ENCODE measurements around the gene CSTB.

Gene CSTB

DNA sequence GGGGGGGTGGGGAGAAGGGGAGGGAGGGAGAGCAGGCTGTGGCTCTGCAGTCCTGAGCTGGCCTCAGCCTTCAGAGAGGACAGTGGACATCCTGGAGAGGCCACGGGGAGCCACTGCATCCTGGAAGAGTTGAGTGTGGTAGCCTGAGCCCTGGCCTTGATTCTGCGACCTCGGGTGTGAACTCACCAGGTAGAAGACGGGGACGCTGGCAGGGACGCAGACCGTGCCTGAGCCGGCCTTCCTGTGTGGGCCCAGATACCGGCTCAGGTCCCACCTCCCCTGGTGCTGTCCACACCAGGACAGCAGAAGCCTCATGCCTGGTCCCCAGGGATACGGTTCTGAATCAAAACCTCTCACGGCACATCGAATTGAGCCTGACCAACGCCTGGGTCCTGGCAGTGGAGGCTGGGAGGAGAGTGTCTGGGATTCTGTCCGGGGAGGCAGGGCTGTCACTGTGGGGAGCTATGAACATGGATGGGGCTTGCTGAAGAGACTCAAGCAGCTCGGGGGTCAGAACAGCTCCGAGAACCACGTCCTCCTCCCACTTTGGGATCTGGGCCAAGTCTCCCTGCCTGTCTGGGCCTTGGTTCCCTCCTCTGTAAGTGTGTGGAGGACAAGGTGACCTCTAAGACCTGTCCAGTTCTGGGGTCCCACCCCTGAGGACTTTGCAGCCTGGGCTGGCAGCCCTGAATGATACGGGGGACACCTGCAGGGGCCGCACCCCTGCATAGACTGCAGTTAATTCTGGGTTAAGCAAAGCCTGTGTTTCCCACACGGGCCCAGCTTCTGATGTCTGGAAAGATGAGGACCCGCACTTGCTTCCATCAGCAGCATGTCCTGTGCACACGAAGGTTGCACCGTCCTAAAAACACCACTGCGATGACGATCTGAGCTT, 43.6 kb upstream of the CSTB start:
- Histone ChIP-seq H3K36me3 (no peaks in the 10 kb centered on the region), H3K27me3 (ENCODE audit: insufficient read depth, low read depth, severe bottlenecking) (no peaks in the 10 kb centered on the region), H3K27ac (no peak overlapping the region), H3K9me3 (ENCODE audit: severe bottlenecking) (peaks cover 5% of the 10 kb centered on the region), H3K4me3 (ENCODE audit: low read depth, low read length) (no peak overlapping the region)
- no peak for DNase-seq
- TF ChIP-seq, protein P1, sequence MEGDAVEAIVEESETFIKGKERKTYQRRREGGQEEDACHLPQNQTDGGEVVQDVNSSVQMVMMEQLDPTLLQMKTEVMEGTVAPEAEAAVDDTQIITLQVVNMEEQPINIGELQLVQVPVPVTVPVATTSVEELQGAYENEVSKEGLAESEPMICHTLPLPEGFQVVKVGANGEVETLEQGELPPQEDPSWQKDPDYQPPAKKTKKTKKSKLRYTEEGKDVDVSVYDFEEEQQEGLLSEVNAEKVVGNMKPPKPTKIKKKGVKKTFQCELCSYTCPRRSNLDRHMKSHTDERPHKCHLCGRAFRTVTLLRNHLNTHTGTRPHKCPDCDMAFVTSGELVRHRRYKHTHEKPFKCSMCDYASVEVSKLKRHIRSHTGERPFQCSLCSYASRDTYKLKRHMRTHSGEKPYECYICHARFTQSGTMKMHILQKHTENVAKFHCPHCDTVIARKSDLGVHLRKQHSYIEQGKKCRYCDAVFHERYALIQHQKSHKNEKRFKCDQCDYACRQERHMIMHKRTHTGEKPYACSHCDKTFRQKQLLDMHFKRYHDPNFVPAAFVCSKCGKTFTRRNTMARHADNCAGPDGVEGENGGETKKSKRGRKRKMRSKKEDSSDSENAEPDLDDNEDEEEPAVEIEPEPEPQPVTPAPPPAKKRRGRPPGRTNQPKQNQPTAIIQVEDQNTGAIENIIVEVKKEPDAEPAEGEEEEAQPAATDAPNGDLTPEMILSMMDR (IDR thresholded peaks at IDR 0.05; ENCODE audit: low read depth, low read length) = no peak

DNA sequence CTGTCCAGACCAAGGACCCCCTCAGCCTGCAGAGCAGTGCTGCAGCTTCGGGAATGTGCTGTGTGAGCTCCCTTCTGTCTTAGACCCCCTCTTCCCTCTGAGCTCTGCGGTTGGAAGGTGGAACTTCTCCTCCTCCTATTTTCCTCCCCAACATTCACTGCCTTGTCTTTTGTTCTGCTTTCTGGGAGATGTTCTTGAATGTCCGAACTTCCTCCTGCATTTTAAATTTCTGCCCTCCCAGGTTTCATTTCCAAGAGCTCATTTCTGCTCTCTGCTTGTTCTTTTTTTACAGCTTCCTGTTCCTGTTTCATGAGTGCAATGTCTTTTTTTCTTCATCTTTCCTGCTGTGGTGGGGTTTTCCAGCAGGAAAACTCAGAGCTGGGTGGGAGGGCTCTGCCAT, 42.6 kb upstream of the CSTB start:
- Histone ChIP-seq H3K27ac (no peak overlapping the region), H3K4me3 (ENCODE audit: low read depth, low read length) (no peak overlapping the region), H3K27me3 (ENCODE audit: insufficient read depth, low read depth, severe bottlenecking) (no peaks in the 10 kb centered on the region), H3K36me3 (no peaks in the 10 kb centered on the region), H3K9me3 (ENCODE audit: severe bottlenecking) (peaks cover 3% of the 10 kb centered on the region)
- TF ChIP-seq, protein P1 (IDR thresholded peaks at IDR 0.05; ENCODE audit: low read depth, low read length) = no peak
- no peak for DNase-seq

DNA sequence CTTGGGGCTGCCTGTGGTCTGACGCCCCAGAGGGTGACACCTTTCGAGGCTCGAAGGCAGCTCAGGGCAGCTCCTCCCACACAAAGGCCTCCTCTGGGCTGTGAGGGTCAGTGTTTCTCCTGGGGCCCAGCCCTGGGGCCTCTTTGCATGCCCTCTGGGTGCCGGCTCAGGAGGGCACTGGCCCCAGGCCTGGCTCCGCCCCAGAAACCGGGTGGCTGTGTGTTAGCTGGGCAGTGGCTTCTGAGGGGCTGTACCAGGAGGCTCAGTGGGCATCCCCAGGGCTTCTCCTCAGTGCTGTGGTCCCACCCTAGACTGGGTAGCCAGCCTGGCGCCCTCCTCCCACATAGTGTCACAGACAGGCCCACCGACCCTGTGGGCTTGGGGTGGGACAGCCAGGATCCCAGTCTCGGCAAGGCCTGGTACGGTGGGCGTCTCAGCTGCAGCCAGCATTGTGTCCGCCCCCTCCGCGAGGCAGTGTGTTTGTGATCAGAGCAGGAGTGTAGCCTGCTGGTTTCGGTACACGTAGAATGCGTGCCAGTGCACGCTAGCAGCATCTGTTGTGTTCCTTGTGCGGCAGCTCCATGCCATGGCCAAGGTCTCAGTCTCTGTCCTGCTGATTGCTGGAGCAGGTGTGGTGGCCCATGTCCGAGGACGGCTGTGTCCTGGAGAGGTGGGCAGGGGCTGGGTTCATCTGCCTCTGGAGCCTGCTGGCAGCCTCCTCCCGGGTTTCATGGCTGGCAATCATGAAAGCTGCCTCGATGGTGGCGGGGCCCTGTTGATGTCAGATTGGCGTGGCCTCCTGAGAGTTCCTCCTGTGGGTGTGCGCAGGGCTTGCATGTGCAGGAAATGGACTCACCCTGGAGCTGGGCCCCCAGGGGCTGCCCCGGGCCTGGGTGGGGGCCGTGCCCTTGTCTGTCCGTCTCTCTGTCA, 41.3 kb upstream of the CSTB start:
- DNase-seq = no peak
- H3K9me3 ChIP-seq (ENCODE audit: severe bottlenecking) = peaks cover 3% of the 10 kb centered on the region
- H3K36me3 ChIP-seq = no peaks in the 10 kb centered on the region
- H3K4me3 ChIP-seq (ENCODE audit: low read depth, low read length) = no peak overlapping the region
- no peak overlapping the region for H3K27ac ChIP-seq
- TF ChIP-seq, protein P1 (IDR thresholded peaks at IDR 0.05; ENCODE audit: low read depth, low read length) = no peak
- H3K27me3 ChIP-seq (ENCODE audit: insufficient read depth, low read depth, severe bottlenecking) = no peaks in the 10 kb centered on the region

DNA sequence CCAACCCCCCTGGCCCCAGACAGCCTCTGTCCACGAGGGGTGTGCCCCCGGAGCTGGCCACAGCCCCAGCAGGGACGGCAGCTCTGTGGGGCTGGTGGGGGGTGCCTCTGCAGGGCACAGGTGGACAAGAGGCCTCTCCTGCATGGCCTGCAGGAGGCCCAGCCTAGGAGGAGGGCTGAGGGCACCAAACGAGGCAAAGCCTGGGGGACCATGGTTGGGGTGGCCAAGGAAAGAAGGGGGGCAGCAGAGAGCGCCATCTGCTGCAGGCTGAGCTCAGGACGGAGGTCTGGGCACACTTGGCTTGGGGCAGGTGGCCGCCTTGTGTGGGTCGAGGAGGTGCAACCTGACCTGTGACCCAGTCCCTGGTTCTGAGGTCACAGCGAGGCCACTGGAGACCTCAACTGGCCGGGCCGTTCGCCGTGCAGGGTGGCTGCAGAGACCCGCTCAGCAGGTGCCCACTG, 40.5 kb upstream of the CSTB start:
- TF ChIP-seq, protein P1 (IDR thresholded peaks at IDR 0.05; ENCODE audit: low read depth, low read length) = peak; percentile 73
- H3K36me3 ChIP-seq = no peaks in the 10 kb centered on the region
- no peak overlapping the region for H3K27ac ChIP-seq
- H3K4me3 ChIP-seq (ENCODE audit: low read depth, low read length) = no peak overlapping the region
- peaks cover 2% of the 10 kb centered on the region for H3K9me3 ChIP-seq (ENCODE audit: severe bottlenecking)
- no peaks in the 10 kb centered on the region for H3K27me3 ChIP-seq (ENCODE audit: insufficient read depth, low read depth, severe bottlenecking)
- DNase-seq = no peak

DNA sequence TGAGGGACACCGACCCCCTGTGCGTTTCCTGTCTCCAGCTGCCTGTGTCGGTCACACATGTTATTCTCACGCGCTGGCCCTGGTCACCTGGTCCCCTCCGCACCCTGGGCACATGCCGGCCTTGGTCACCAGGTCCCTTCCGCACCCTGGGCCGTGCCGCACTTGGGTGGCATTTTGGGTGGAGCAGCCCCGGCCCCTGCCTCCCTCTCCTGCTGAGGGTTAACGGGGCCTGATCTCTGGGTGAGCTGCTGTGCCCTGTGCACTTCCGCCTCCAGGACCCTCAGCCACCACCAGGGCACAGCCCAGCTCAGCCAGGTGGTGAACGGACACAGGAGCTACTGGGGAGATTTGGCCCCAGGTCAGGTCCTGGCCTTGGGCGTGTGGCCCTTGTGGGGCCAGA, 39.9 kb upstream of the CSTB start:
- H3K36me3 ChIP-seq = no peaks in the 10 kb centered on the region
- H3K4me3 ChIP-seq (ENCODE audit: low read depth, low read length) = no peak overlapping the region
- TF ChIP-seq, protein P1 (IDR thresholded peaks at IDR 0.05; ENCODE audit: low read depth, low read length) = no peak
- no peaks in the 10 kb centered on the region for H3K9me3 ChIP-seq (ENCODE audit: severe bottlenecking)
- peak overlapping the region; percentile 15; the same call in 1 of the 2 replicates for H3K27ac ChIP-seq
- no peaks in the 10 kb centered on the region for H3K27me3 ChIP-seq (ENCODE audit: insufficient read depth, low read depth, severe bottlenecking)
- DNase-seq = no peak

All from WERI-Rb-1 (cell line).